ENCODE results near the gene SSBP2.

DNA sequence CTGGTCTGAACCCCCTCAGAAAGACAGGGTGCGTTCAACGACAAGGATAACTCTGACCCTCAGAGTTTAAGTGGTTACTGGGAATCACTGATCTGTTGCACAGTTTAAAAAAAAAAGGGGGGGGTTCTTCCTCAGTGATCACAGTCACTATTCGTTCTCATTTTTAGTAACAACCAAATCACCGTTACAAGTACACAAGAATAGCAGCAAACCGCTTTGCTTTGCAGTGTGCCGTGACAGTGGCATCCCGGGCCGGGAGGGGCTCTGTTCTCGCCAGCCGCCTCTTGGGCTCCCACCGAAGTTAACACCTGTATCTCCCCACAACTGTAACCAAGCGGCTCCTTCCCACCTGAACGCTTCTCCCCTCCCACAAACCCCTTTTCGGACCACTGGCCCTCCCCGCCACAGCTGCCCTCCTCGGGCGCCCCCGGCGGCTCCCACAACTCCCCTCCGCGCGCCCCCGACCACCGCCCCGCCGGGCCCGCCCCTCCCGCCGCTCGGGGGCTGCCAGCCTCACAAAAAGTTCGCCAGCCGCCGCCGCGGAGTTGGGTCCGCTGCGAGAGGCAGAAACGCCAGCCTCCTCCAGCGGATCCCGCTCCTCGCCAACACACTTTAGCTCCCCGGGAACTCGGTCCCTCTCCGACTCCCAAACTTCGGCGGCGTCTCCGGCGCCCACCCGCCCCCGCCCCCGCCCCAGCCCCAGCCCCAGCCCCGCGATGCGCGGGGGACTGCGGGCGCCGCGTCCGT, 1.2 kb downstream of the SSBP2 start:
- TF ChIP-seq, protein P1, sequence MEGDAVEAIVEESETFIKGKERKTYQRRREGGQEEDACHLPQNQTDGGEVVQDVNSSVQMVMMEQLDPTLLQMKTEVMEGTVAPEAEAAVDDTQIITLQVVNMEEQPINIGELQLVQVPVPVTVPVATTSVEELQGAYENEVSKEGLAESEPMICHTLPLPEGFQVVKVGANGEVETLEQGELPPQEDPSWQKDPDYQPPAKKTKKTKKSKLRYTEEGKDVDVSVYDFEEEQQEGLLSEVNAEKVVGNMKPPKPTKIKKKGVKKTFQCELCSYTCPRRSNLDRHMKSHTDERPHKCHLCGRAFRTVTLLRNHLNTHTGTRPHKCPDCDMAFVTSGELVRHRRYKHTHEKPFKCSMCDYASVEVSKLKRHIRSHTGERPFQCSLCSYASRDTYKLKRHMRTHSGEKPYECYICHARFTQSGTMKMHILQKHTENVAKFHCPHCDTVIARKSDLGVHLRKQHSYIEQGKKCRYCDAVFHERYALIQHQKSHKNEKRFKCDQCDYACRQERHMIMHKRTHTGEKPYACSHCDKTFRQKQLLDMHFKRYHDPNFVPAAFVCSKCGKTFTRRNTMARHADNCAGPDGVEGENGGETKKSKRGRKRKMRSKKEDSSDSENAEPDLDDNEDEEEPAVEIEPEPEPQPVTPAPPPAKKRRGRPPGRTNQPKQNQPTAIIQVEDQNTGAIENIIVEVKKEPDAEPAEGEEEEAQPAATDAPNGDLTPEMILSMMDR (IDR thresholded peaks at IDR 0.05) = no peak
- TF ChIP-seq POLR2AphosphoS5 (IDR thresholded peaks at IDR 0.05) = no peak
- no peak for TF ChIP-seq POLR2A (IDR thresholded peaks at IDR 0.05)
- no peak for TF ChIP-seq EP300 (IDR thresholded peaks at IDR 0.05)
